OCI-LY3 (cell line): ENCODE measurements around the gene ROR1.
"Not testable (repeated sequence)": the region's sequence is repeated elsewhere in the genome, so short reads cannot be mapped to it uniquely, and the experiment has no call there.

Experiments
- H2AFZ ChIP-seq: fragments of 200-600, 300-600 bp; shearing (Covaris generic); 2 replicates; pipeline ENCODE4 v1.6.0; 2014; ENCODE audit warnings: antibody characterized with exemption, low read depth, low read length
- H3K27ac ChIP-seq: fragments of 200-600, 300-600 bp; sonication (generic); 2 replicates; pipeline ENCODE4 v1.5.1; 2014; ENCODE audit warnings: mild to moderate bottlenecking, low read length, moderate library complexity, mixed read lengths
- H3K27me3 ChIP-seq: fragments of 200-600, 300-600 bp; sonication (generic); 2 replicates; pipeline ENCODE4 v1.6.1; 2014; ENCODE audit warnings: low read depth, low read length, mixed read lengths
- H3K36me3 ChIP-seq: fragments of 200-600, 300-600 bp; sonication (generic); replicated peaks from 2 replicates; pipeline ENCODE3; 2014; ENCODE audit warnings: low read depth, low read length, mixed read lengths
- H3K4me1 ChIP-seq: fragments of 300-600, 200-600 bp; sonication (generic); 2 replicates; pipeline ENCODE4 v1.6.1; 2014; ENCODE audit warnings: low read length, mixed read lengths
- H3K4me2 ChIP-seq: fragments of 200-600, 300-600 bp; sonication (generic); 2 replicates; pipeline ENCODE4 v1.6.1; 2014; ENCODE audit warnings: low read length, mixed read lengths
- H3K4me3 ChIP-seq: fragments of 300-600, 200-600 bp; sonication (generic); 2 replicates; pipeline ENCODE4 v1.5.1; 2014; ENCODE audit warnings: antibody characterized with exemption, mild to moderate bottlenecking, low read length, moderate library complexity
- H3K79me2 ChIP-seq: fragments of 300-600, 200-600 bp; shearing (Covaris generic); 2 replicates; pipeline ENCODE4 v1.6.1; 2014; ENCODE audit warnings: mild to moderate bottlenecking, low read length, mixed read lengths
- H3K9ac ChIP-seq: fragments of 300-600, 200-600 bp; shearing (Covaris generic); 2 replicates; pipeline ENCODE4 v1.6.0; 2014; ENCODE audit warnings: mild to moderate bottlenecking, low read length, moderate library complexity
- H3K9me3 ChIP-seq: fragments of 200-600, 300-600 bp; shearing (Covaris generic); 2 replicates; pipeline ENCODE4 v1.6.1; 2014; ENCODE audit warnings: low read length, mixed read lengths; ENCODE audit not compliant: insufficient read depth
- H4K20me1 ChIP-seq: fragments of 200-600, 300-600 bp; sonication (generic); 2 replicates; pipeline ENCODE4 v1.6.1; 2016; ENCODE audit warnings: low read length, mixed read lengths; ENCODE audit not compliant: insufficient read depth
- EZH2phosphoT487 ChIP-seq: fragments of 200-600 bp; shearing (Covaris generic); IDR thresholded peaks from 2 replicates; pipeline ENCODE4 v1.6.1; 2018; ENCODE audit warnings: antibody characterized with exemption, mixed run types, low read depth
- TF ChIP-seq, protein P1 (sequence below): fragments of 200-600, 300-600 bp; sonication (generic); IDR thresholded peaks from 2 replicates; pipeline ENCODE4 v1.5.1; 2014; ENCODE audit warnings: antibody characterized with exemption, low read length, low read depth

Gene ROR1

GRCh38 chr1:64212031-64212430, 438.2 kb downstream of the ROR1 start:
- Histone ChIP-seq H3K4me2 (no peak overlapping the region), H3K27ac (no peak overlapping the region), H3K4me3 (no peak overlapping the region), H3K9ac (no peak overlapping the region), H3K4me1 (no peaks in the 10 kb centered on the region), H4K20me1 (no peaks in the 10 kb centered on the region), H3K79me2 (no peaks in the 10 kb centered on the region), H3K9me3 (no peaks in the 10 kb centered on the region), H2AFZ (no peak overlapping the region), H3K27me3 (peaks cover 6% of the 10 kb centered on the region; the same call in 1 of the 2 replicates), H3K36me3 (no peaks in the 10 kb centered on the region)
- no peak for TF ChIP-seq EZH2phosphoT487
- TF ChIP-seq, protein P1, sequence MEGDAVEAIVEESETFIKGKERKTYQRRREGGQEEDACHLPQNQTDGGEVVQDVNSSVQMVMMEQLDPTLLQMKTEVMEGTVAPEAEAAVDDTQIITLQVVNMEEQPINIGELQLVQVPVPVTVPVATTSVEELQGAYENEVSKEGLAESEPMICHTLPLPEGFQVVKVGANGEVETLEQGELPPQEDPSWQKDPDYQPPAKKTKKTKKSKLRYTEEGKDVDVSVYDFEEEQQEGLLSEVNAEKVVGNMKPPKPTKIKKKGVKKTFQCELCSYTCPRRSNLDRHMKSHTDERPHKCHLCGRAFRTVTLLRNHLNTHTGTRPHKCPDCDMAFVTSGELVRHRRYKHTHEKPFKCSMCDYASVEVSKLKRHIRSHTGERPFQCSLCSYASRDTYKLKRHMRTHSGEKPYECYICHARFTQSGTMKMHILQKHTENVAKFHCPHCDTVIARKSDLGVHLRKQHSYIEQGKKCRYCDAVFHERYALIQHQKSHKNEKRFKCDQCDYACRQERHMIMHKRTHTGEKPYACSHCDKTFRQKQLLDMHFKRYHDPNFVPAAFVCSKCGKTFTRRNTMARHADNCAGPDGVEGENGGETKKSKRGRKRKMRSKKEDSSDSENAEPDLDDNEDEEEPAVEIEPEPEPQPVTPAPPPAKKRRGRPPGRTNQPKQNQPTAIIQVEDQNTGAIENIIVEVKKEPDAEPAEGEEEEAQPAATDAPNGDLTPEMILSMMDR = no peak

DNA sequence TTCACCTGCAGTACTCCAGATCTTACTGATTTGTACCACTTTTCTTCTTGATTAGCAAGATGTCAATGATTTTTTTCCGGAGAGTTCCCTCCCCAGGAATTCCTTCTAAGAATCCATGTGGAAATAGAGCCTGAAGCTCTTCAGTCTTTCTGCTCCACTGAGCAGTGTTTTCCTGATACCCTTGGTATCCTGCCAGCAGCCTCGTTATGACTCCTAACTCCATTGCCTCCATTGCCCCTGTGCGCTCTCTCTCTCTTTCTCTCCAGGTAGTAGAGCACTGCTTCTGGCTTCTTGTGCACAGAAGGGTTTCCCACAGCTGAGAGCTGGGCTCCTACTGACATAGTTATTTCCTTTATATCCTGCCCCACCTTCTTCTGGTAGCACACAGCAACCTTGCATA, 441.8 kb downstream of the ROR1 start:
- H3K27me3 ChIP-seq = peaks cover 6% of the 10 kb centered on the region; the same call in 1 of the 2 replicates
- H3K27ac ChIP-seq = no peak overlapping the region
- H3K9me3 ChIP-seq = no peaks in the 10 kb centered on the region
- H3K36me3 ChIP-seq = no peaks in the 10 kb centered on the region
- no peak for TF ChIP-seq EZH2phosphoT487
- TF ChIP-seq, protein P1 = no peak
- no peaks in the 10 kb centered on the region for H3K79me2 ChIP-seq
- H3K4me3 ChIP-seq = no peak overlapping the region
- no peak overlapping the region for H3K4me2 ChIP-seq
- no peaks in the 10 kb centered on the region for H3K4me1 ChIP-seq
- no peaks in the 10 kb centered on the region for H4K20me1 ChIP-seq
- no peak overlapping the region for H2AFZ ChIP-seq
- H3K9ac ChIP-seq = no peak overlapping the region

DNA sequence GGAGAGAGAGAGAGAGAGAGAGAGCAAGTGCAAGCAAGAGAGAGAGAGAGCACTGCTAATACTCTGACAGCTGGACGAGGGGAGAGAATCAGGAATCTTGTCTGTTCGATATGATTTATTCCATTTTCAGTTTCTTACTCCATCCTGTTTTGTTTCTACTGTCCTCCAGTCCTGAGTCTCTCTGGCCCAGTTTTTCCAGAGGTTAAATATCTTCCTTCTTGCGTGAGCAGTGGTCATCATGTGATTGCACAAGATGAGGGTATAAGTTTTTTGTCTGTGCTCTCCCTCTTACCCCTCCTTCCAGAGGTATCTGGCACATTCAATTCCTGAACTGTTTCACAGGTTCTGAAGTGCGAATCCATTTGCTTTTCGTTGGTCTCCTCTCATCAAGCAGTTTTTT, 446.4 kb downstream of the ROR1 start:
- H3K27ac ChIP-seq = no peak overlapping the region
- H3K4me1 ChIP-seq = peaks cover 9% of the 10 kb centered on the region
- no peaks in the 10 kb centered on the region for H3K27me3 ChIP-seq
- H4K20me1 ChIP-seq = no peaks in the 10 kb centered on the region
- H2AFZ ChIP-seq = no peak overlapping the region
- H3K4me3 ChIP-seq = no peak overlapping the region
- H3K9ac ChIP-seq = no peak overlapping the region
- no peak overlapping the region for H3K4me2 ChIP-seq
- no peaks in the 10 kb centered on the region for H3K36me3 ChIP-seq
- no peaks in the 10 kb centered on the region for H3K79me2 ChIP-seq
- TF ChIP-seq, protein P1 = no peak
- TF ChIP-seq EZH2phosphoT487 = no peak
- H3K9me3 ChIP-seq = no peaks in the 10 kb centered on the region

- Histone ChIP-seq H3K36me3 (no peaks in the 10 kb centered on the region), H3K4me1 (peaks cover 9% of the 10 kb centered on the region), H3K27ac (no peak overlapping the region), H3K79me2 (no peaks in the 10 kb centered on the region), H3K27me3 (peaks cover 4% of the 10 kb centered on the region; the same call in 1 of the 2 replicates), H3K9ac (no peak overlapping the region), H4K20me1 (no peaks in the 10 kb centered on the region), H3K4me2 (peak overlapping the region; percentile 3; the same call in 1 of the 2 replicates), H3K4me3 (no peak overlapping the region), H2AFZ (no peak overlapping the region), H3K9me3 (no peaks in the 10 kb centered on the region)
- TF ChIP-seq EZH2phosphoT487 = no peak
- TF ChIP-seq, protein P1 = no peak
Measured at GRCh38 chr1:64223329-64224151, 449.7 kb downstream of the ROR1 start.

- H3K36me3 ChIP-seq, H3K27ac ChIP-seq, H2AFZ ChIP-seq, H3K4me1 ChIP-seq, H3K4me3 ChIP-seq, H4K20me1 ChIP-seq, H3K79me2 ChIP-seq, H3K9ac ChIP-seq, H3K27me3 ChIP-seq, H3K9me3 ChIP-seq, H3K4me2 ChIP-seq: not testable (repeated sequence)
Measured at GRCh38 chr1:64224236-64224635, 450.4 kb downstream of the ROR1 start.
